HG02981 (cell line): ENCODE data around the gene ZIC2.

Experiments
- ATAC-seq: cut with Tn5 transposase; IDR thresholded peaks from one replicate; pipeline ENCODE4 v1.9.1; 2021; ENCODE audit warnings: mild to moderate bottlenecking, moderate library complexity; ENCODE audit not compliant: unreplicated experiment

Gene ZIC2

GRCh38 chr13:99973808-99974185 lies 7.8 kb upstream of the ZIC2 start:
- no peak for ATAC-seq

GRCh38 chr13:99974296-99974938 lies 7.2 kb upstream of the ZIC2 start:
- ATAC-seq = no peak

- no peak for ATAC-seq
Measured at GRCh38 chr13:99974939-99975561, 6.5 kb upstream of the ZIC2 start.

GRCh38 chr13:99975626-99976025 lies 6.0 kb upstream of the ZIC2 start:
- ATAC-seq = no peak

GRCh38 chr13:99976575-99976974 lies 5.0 kb upstream of the ZIC2 start:
- ATAC-seq = no peak

GRCh38 chr13:99977334-99977911 lies 4.2 kb upstream of the ZIC2 start:
- no peak for ATAC-seq

- no peak for ATAC-seq
Measured at GRCh38 chr13:99977912-99978798, 3.4 kb upstream of the ZIC2 start.

GRCh38 chr13:99978799-99979452 lies 2.7 kb upstream of the ZIC2 start:
- ATAC-seq = no peak

- no peak for ATAC-seq
Measured at GRCh38 chr13:99979453-99980200, 2.0 kb upstream of the ZIC2 start.

- ATAC-seq = peak; percentile 52
Measured at GRCh38 chr13:99980201-99980823, 1.3 kb upstream of the ZIC2 start.

GRCh38 chr13:99980824-99981734 lies 505 bp upstream of the ZIC2 start:
- ATAC-seq = no peak

- no peak for ATAC-seq
Measured at GRCh38 chr13:99982036-99982730, 599 bp downstream of the ZIC2 start.

- ATAC-seq = no peak
Measured at GRCh38 chr13:99982731-99983498, 1.3 kb downstream of the ZIC2 start.

GRCh38 chr13:99983499-99984401 lies 2.2 kb downstream of the ZIC2 start:
- ATAC-seq = no peak

GRCh38 chr13:99984461-99985240 lies 3.1 kb downstream of the ZIC2 start:
- ATAC-seq = no peak
